Measurements from ENCODE around the gene CRYL1. TPM values are rescaled to one million over a fixed set of nuclear protein-coding genes. Genes with fewer than 3 reads are reported as not detected.
A peak's percentile ranks its signal among the peaks of the same experiment; 100 is the strongest.

The CRYL1 gene
- total RNA-seq, 1 donor from 2014 or later, result 35.0 TPM

DNA sequence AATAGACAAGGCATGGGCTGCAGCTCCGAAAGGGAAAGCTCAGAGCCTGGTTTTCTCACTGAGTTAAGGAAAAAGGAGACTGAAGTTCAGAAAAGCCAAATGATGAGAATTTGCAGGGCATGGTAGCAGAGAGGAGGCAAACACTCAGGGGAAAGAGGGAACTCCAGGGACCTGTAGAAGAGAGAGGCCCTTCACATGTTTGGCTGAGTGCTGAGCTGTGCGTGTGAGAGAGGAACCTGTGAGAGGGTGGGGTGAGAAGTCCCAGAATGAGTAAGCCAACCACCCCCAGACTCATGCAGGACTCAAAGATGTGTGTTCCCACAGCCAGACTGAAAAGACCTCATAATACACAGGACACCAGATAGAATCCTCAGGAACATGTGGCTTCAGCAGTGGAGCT lies 2.8 kb upstream of the CRYL1 start:
- DNase-seq (ENCODE audit: low spot score), result no peak

DNA sequence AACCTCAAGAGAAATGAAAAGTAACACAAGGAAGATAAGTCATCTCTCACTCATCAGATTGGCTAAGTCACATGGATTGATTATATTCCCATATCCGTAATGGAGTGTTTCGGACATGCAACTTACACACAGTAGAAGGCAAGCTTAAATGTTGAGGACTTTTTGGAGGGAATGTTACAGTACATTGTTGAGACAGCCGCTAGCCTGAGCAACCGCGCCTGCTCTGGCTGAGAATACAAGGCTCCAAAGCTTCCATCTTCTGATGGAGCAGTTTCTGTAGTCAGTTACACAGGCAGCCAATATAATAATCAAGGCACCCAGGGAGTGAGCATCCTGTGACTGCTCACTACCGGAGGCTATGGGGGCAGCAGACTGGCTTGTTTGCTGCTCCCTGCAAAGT lies 1.0 kb upstream of the CRYL1 start:
- no peak for DNase-seq (ENCODE audit: low spot score)

DNA sequence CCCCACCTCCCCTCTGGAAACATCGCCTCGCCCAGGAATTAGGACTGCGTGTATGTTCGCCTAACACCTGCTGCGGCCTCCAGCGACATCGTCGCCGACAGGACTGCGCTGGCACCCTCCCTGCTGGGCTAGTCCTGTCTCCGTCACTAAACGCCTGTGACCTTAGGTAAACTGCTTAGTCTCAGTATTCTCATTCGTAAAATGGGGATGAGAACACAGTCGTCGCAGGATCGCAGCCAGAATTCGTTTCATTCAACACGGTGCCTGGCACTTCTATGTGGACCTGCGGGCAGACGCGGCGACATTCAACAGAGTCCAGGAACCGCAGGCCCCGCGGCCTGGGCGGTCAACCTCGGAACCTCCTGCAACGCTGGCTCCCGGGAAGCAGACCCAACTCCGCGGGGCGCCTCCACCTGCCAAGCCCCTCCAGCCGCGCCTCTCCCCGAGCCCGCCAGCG lies 485 bp downstream of the CRYL1 start:
- DNase-seq (ENCODE audit: low spot score), result no peak

DNA sequence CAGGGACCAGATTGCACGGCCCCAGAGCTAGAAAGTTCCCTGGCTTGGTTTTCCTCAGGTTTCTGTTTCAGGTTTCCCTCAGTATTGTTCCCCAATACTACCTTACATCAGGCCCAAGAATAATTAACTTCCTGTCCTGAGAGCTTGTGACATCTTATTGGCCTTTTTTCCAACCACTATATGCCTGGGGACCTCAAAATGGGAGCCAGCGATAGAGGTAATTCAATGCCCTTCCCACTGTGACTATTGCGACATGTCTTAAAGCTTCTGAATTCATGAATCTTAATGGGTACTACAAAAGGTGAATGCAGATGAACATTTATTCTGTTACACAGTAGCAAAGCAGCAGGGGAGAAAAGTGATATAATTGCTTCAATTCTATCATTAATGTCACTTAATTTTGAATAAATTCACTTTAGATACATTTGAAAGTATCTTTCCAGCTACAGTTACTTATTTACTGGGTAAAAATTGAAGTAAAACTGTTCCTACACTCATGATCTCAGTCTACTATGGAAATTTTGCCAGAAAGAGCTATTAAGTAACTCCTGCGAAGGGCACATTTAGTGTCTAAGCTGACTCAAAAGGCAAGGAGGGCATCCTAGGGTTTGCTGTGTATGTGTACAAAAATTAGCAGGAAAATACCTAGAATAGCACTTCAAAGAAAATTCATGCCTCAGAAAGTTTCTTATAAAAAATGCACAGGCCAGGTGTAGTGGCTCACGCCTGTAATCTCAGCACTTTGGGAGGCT lies 4.1 kb downstream of the CRYL1 start:
- DNase-seq (ENCODE audit: low spot score), result no peak

DNA sequence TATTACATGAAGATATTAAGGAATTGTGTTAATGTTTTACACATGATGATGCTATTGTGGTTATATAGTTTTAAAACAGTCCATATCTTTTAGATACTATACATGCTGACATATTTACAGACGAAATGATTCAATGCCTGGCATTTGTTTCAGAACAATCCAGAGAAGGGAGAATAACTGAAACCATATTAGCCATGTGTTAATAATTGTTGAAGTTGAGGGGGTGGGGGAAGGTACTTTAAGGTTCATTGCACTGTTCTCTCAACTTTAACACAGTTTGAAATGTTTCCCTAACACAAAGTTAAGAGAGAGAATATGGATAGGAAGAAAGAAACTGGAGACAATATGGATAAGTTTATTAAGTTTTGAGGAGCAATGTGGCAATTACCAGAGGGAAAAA lies 5.8 kb downstream of the CRYL1 start:
- DNase-seq (ENCODE audit: low spot score), result no peak

DNA sequence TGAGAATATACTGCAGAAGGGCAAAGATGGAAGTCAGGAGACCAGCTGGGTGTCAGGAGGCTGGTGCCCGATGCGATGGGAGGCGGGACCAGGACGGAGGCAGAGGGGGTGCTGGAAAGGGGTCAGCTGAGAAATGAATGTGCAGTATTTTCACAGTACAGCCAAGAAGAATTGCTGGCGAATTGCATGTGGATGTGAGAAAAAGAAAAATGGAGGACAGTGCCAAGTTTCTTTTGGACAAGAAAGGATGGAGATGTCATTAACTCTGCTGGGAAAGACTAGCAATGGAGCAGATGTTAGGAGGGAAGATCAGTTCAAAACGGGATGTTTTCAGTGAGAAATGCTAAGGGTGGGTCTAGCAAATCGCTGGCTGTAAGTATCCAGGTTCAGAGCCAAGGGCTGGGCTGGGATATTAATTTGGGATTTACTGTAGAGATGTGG lies 7.0 kb downstream of the CRYL1 start:
- DNase-seq (ENCODE audit: low spot score), result no peak

DNA sequence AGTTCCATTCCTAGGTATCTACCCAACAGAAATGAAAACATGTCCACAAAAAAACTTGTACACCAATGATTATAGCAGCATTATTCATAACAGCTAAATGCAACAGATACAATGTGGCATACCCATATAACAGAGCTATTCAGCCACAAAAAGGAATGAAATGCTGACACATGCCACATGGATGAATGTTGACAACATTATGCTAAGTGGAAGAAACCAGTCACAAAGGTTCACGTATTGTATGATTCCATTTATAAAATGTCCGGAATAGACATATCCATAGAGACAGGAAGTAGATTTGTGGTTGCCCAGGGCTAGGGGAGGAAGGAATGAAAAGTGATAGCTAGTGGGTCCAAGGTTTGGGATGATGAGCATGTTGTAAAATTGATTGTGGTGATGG lies 10.8 kb downstream of the CRYL1 start:
- no peak for DNase-seq (ENCODE audit: low spot score)

DNA sequence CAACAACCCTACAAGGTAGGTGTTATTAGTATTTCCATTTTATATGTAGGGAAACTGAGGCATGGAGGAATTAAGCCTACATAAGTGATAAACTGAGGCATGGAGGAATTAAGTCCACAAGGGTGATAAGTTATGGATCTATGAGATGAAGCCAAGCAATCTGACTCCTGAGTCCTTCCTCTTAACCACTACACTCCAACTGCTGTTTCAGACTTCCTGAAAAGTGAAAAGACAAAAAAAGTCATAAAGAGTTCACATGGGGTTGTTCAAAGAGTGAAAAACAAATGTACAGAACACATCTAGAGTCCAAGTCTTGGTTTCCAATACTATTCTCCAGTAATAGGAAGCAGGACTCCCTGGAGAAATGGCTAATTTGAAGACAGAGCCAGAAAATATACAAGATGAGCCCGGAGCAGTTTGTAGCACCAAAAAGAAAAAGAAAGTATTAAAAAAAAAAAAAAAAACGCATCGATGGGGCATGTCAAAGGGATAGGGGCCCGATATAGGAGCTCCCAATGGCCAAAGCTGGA lies 12.1 kb downstream of the CRYL1 start:
- DNase-seq (ENCODE audit: low spot score), result no peak

DNA sequence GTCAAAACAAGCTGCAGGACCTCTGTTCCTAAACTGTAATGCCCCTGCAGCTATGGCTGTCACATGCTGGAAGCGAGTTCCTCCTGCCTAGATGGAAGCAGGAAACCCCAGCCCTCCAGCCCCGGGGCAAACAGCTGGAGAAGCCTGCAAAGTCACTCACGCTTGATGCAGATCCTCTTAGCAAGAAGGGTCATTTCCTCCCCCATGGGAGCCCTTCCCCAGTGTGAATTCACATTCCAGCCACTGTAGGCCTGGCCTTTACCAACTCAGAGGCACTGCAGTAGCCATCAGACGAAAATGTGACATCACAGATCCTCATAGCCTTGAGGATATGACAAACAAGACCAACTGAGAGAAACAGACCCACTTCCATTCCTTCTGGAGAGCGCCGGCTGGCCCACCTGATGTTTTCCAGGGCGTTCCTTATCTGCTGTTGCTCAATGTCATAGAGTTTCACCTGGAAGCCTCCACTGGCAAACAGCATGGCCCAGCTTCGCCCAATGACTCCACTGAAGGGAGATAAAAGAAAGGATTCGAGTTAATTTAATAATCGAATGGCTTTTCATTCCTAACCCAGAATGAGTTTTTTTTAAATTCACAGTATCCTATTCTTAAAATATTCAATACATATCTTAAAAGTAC lies 13.5 kb downstream of the CRYL1 start:
- no peak for DNase-seq (ENCODE audit: low spot score)

DNA sequence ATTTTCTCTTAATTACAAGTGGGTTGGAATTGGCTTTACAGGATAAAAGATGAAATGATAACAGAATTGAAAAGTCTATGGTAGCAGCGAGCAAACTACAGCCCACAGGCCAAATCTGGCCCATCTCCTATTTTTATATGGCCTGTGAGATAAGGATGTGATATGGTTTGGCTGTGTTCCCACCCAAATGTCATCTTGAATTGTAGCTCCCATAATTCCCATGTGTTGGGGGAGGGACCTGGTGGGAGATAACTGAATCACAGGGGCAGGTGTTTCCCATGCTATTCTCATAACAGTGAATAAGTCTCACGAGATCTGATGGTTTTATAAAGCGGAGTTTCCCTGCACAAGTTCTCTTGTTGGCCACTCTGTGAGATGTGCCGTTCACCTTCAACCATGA lies 19.0 kb downstream of the CRYL1 start:
- DNase-seq (ENCODE audit: low spot score), result no peak

DNA sequence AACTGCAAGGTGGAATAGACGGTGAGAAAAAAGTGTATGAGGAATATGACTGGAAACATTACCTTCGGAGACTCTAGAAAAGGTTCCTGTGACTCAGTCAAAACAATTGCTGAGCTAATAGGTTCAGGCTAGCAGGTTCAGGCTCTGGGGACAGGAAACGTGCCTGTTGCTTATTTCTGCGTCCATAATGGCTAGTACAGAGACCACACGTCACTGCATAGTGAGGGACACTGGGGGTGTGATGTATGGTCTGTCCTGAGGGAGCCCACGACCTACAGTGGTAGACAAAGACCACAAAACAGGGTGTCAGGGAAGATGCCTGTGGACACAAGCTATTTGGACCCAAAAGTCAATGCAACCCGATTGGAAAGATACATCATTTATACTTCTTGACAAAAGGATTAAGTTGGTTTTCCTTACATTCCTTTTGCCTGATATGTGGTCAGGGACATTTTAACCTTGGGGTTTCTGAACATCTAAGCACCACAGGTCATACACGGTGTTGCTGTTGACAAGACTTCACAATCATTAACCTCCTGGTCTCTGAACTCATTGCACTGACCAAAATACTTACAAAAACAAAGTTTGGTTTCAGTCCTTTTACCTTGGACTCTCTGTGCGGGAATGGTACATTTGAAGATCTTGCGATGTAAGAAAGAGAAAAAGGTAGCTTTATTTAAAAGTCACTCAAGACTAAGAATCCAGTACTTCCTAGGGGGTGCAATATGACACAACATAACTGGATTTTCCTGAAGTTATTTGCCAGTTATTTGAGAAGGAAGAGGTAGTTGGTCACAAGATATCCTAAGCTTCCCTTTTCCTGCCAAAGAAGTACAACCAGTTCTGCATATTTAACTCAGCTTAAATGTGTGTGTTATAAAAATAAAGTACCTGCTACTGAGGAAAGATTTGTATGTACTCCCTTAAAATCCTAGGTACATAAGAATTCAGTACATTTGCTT lies 20.0 kb downstream of the CRYL1 start:
- DNase-seq (ENCODE audit: low spot score), result no peak

DNA sequence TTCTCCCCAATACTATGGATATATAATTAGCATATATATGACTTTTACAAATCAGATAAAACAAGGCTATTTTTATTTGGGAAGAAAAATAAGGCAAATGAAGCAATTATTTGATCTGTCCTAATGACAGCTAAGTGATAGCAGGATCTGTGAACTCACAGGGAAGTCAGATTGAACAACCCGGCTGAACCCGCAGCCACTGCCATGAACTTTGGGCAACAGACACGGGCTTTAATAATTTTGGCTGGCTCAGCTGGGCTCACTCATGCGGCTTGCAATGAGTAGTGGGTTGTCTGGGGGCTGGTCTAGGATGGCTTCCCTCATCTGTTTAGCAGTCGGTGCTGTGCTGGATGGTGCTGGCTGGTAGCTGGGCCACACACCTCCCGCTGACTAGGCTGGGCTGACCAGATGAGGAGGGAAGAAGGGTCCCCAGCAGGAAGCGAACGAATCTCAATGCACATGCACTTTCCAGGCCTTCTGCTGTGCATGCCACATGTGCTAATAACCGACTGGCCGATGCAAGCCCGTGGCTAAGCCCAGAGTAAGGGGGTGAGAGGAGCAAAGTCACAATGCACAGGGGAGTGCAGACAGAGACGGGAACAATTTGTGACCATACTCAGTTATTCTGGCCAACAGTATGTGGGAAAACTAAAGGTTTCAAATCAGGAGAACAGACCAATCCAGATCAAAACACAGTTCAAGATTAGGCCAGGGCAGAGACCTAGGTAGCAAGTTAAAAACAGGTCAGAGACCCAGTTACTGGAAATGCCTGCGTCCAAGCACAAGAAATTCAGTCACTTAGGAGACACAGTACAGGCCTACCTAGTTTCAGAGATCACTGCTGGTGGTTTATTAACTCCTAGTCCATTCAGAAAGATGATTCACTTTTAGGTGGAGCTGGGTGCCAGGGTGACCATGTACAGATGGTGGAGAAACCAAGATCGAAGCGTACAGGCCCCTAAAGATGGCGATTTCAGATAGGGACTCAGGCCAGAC lies 22.3 kb downstream of the CRYL1 start:
- no peak for DNase-seq (ENCODE audit: low spot score)

DNA sequence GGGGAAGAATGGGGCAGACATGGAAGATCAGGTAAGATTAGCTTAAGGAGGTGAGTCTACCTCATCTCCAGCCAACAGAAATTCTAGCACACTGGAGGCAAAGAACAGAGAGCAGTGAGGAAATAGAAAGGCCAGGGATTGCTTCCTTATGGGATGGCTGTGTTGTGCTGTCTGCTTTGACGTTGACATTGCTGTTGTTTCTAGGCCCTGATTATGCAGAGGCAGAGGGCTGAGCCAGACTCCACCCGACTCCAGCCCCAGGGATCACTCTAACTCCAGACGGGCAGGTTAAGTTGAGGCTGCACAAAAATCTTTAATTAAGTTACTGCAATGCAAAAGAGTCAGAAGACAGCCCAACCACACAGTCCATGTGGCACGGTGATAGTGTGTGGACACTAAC lies 24.1 kb downstream of the CRYL1 start:
- DNase-seq (ENCODE audit: low spot score), result no peak

DNA sequence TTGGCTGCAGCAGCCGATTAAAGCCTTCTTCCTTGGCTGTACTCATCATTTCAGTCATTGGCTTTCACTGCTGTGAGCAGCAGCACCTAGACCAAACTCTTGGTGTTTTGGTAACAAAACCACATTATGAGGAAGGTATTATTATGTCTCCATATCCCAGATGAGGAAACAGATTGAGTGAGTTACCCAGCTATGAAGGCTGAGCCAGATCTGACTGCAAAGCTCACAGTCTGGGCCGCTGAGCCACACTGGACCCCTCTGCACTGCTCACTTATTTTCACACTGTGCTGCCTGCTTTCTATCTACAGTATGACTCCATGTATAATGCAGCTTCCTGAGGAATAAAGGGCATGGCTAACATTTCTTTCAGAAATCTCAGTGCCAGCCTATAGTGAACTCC lies 24.5 kb downstream of the CRYL1 start:
- DNase-seq (ENCODE audit: low spot score), result no peak

DNA sequence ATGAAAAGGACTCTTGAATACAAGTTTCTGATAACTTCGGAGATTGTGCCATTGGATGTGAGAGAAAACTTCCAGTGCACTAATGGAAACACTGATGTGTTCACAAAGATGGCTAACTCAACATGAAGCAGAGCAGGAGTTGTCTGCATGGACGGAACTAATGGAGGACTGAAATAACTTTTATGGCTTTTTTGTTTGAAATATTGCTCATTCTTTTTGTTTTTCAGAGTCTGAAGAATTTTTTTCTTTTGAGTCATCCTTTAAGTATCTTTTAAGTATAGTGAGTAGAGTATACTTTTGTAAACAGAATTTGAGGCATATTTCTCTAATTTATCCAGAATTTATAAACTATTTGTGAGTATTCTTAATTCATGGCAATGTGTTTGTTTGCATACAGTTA lies 25.7 kb downstream of the CRYL1 start:
- DNase-seq (ENCODE audit: low spot score), result no peak

DNA sequence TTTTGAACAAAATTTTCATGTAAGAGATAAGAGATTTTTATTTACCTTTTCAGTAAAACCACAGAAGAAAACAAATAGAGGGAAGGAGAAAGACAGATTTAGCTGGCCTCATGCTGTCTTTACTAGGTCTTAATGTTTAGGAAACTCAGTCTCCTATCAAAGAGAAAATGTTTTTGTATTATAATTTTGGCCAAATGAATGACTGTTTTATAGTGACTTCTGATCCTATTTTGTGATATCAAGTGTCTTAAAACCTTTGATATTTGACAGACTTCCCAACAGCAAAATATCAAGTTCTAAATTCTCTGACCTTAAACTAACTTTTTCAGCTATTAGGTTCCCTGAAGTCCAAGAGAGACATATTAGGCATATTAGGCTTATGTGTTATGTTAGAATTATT lies 27.0 kb downstream of the CRYL1 start:
- DNase-seq (ENCODE audit: low spot score), result no peak

DNA sequence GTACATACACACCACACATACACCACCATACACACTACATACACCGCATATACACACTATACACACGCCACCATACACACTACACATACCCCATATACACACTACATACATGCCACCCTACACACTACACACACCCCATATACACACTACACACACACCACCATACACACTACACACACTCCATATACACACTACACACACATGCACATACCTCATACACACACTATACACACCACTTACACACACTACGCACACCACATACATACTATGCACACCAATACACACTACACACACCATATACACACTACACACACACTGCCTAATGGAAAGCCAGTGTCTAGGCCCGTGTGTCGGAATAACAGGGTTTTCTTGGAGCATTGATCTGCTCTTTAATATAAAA lies 27.5 kb downstream of the CRYL1 start:
- no peak for DNase-seq (ENCODE audit: low spot score)

DNA sequence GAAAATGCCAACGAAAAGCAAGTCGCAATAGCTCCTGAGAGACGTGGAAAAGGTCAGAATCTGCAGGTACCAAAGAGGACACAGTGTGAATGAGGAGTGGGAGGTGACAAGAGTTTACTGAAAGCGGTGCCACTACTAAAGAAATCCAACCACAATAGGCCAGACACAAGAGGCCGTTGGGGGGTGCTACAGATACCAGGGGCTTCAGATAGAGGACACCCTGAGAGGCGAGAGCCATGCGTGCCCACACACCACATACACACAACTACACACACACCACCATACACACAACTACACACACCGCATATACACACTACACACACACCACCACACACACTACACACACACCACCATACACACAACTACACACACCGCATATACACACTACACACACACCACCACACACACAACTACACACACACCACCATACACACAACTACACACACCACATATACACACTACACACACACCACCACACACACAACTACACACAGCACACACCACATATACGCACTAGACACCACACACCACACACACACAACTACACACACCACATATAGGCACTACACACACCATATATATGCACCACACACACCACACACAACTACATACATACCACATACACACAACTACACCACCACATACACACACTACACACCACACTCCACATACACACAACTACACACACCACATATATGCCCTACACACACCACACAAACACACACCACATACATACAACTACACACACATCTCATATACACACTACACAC lies 28.5 kb downstream of the CRYL1 start:
- no peak for DNase-seq (ENCODE audit: low spot score)

DNA sequence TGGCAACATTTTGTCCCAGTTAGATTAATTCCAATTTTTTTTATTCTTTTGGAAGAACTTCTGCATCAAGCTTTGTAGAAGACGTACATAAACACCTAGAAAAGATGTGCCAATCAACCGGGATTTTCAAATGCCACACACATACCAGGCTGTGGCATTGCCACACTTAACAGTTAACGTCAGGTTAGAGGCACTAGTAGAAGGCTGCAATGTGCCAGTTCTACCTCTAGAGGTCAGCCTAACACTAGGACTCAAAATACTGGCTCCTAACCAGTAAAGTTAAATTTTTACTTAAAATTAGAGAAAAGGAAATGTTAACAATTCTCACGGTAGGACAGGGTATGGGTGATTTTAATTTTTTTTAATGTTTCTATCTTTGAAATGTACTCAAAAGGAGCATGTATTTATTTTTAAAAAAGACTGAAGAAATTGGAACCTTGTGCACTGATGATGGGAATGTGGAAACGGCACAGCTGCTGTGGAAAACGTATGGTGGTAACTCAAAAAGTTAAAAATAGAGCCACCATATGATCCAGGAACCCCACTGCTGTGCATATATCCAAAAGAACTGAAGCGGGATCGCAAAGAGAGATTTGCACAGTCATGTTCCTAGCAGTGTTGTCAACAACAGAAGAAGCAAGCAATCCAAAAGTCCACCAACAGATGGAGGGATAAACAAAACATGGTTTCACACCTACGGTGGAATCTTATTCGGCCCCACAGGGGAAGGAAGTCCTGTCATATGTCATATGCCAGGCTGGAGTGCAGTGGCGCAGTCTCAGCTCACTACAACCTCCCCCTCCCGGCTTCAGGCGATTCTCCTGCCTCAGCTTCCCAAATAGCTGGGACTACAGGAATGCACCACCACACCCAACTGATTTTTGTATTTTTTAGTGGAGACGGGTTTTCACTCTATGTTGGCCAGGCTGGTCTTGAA lies 30.3 kb downstream of the CRYL1 start:
- DNase-seq (ENCODE audit: low spot score), result peak; percentile 70

Measured in ureter (tissue), 1 donor.